Panc1 (cell line): ENCODE results near the gene TST.

Experiments used
- CTCF ChIP-seq: fragments of 450-650 bp; IDR thresholded peaks from 2 replicates; pipeline ENCODE4 v1.5.1; 2017; ENCODE audit warnings: mild to moderate bottlenecking
- POLR2AphosphoS5 ChIP-seq: IDR thresholded peaks from 2 replicates; pipeline ENCODE4 v1.6.1; 2012; ENCODE audit warnings: mild to moderate bottlenecking, low read depth, low read length, moderate library complexity
- SIN3A ChIP-seq: IDR thresholded peaks from 2 replicates; pipeline ENCODE4 v1.6.1; 2012; ENCODE audit warnings: low read depth, mild to moderate bottlenecking, low read length, moderate library complexity, borderline replicate concordance; ENCODE audit not compliant: insufficient read depth
- TCF7L2 ChIP-seq: IDR thresholded peaks from 2 replicates; pipeline ENCODE4 v1.6.1; 2011; ENCODE audit warnings: mild to moderate bottlenecking, low read depth, low read length, inconsistent platforms

- TF ChIP-seq CTCF (no peak), SIN3A (no peak), POLR2AphosphoS5 (no peak), TCF7L2 (no peak)
Observed at GRCh38 chr22:37008365-37008764, 10.9 kb downstream of the TST start.
